Left lung (tissue), 10 donors: Measurements from ENCODE around the gene AKAP9. TPM values are rescaled to one million over a fixed set of nuclear protein-coding genes. Genes with fewer than 3 reads are reported as not detected.
"Not testable (repeated sequence)": the region's sequence is repeated elsewhere in the genome, so short reads cannot be mapped to it uniquely, and the experiment has no call there.

ENCODE experiments used
- ATAC-seq: fragments of 200-7000 bp; cut with Tn5 transposase; one replicate; pipeline ENCODE4 v1.9.1; 2020; ENCODE audit warnings: moderate library complexity
- DNase-seq, 4 donors: peaks; one replicate each; pipeline ENCODE4 v3.0.0-alpha.2; 2013 to 2020
- H3K27ac ChIP-seq, 2 donors: fragments of 200-600 bp; sonication (generic) in 1 of 2; one replicate each; pipeline versions ENCODE4 v1.5.0 to v1.8.0; 2020 to 2021
- H3K27me3 ChIP-seq, 2 donors: fragments of 200-600 bp; sonication (generic) in 1 of 2; one replicate each; pipeline versions ENCODE4 v1.5.0 to v1.8.0; 2020 to 2021
- H3K36me3 ChIP-seq, 2 donors: fragments of 200-600 bp; sonication (generic) in 1 of 2; one replicate each; pipeline versions ENCODE4 v1.5.0 to v1.8.0; 2020 to 2021
- H3K4me1 ChIP-seq, 2 donors: fragments of 200-600 bp; one replicate each; pipeline ENCODE4 v1.8.0; 2021
- H3K4me3 ChIP-seq, 2 donors: fragments of 200-600 bp; sonication (generic) in 1 of 2; one replicate each; pipeline versions ENCODE4 v1.5.0 to v1.8.0; 2020 to 2021; ENCODE audit warnings: mild to moderate bottlenecking in 1 of 2
- H3K9me3 ChIP-seq, 2 donors: fragments of 200-600 bp; sonication (generic) in 1 of 2; one replicate each; pipeline versions ENCODE4 v1.5.0 to v1.8.0; 2020 to 2021
- intact Hi-C, 2 donors: fragments of 100-400 bp; cut with DNase I; formaldehyde crosslinking; loops; one replicate each; pipeline versions ENCODE4 v1.11.2 to v1.14.2; 2022
- polyA plus RNA-seq, 6 donors: library from polyadenylated mRNA; unstranded; fragments of 120-200 nt; gene quantifications; one replicate each; pipeline ENCODE4 v1.2.1, GENCODE V29; 2013; ENCODE audit not compliant: insufficient read length in 6 of 6
- total RNA-seq, 2 donors: library from RNA; stranded (reverse); fragmentation: NEBNext Ultra II Directional; extraction: Animal tissue kit (Norgen Biotek cat#: 25700); gene quantifications; one replicate each; pipeline ENCODE4 v1.2.1, GENCODE V29; 2021
- TF ChIP-seq, protein P1 (sequence below), 2 donors: fragments of 200-600 bp; sonication (generic) in 1 of 2; IDR thresholded peaks; one replicate each; pipeline versions ENCODE4 v1.5.0 to v1.8.0; 2021; ENCODE audit warnings: antibody characterized with exemption in 2 of 2
- donor health status: DM: no; HTN: yes; CAD: no.
- donor health status: DM: no; HTN: no; CAD: no.

AKAP9 gene
- total and polyA plus RNA-seq, 8 donors = 57.5 to 105 (median 88.9) TPM

DNA sequence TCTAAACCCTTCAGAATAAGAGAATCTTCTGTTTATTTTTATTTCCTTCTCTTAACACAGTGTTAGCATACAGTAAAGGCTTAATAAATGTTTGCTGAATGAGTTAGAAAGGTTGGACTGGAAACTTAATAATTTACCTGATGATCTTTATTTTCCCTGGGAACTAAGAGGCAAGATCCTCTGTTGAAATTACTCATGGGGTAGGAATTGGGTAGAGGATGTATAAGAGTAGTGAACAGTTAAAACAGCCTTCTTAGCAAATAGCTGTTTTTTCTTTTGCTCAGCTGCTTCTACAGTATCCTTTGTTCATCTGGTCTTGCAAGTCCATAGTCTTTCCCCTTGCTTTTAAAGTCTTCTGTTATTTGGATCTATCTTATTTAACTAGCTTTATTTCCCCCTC, 80.0 kb downstream of the AKAP9 start:
- Histone ChIP-seq H3K4me3 (no peak overlapping the region), H3K36me3 (peaks cover 0 to 56% of the 10 kb centered on the region in 2 donors), H3K27me3 (no peaks in the 10 kb centered on the region), H3K27ac (no peak overlapping the region), H3K9me3 (no peaks in the 10 kb centered on the region), H3K4me1 (no peaks in the 10 kb centered on the region)
- ATAC-seq = no peak
- TF ChIP-seq, protein P1, sequence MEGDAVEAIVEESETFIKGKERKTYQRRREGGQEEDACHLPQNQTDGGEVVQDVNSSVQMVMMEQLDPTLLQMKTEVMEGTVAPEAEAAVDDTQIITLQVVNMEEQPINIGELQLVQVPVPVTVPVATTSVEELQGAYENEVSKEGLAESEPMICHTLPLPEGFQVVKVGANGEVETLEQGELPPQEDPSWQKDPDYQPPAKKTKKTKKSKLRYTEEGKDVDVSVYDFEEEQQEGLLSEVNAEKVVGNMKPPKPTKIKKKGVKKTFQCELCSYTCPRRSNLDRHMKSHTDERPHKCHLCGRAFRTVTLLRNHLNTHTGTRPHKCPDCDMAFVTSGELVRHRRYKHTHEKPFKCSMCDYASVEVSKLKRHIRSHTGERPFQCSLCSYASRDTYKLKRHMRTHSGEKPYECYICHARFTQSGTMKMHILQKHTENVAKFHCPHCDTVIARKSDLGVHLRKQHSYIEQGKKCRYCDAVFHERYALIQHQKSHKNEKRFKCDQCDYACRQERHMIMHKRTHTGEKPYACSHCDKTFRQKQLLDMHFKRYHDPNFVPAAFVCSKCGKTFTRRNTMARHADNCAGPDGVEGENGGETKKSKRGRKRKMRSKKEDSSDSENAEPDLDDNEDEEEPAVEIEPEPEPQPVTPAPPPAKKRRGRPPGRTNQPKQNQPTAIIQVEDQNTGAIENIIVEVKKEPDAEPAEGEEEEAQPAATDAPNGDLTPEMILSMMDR (IDR thresholded peaks at IDR 0.05) = no peak
- DNase-seq = no peak
- intact Hi-C loops = no loop called here

DNA sequence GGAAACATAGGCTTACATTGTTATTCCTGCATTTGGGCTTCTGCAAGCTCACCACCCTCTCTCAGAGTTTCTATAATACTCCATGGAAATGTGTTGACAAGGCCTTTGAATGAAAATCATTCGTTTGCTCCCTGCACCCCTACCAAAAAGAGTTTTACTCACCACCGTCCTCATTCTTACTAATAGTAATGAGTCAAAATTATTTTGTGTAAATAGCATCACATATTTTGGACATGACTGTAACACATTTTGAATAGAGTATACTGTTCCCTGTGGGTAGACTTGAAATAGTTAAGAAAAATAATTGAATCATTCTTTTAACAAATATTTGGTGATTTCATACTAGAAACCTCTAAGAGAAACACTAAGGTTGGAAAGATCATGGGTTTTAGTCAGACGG, 84.6 kb downstream of the AKAP9 start:
- Histone ChIP-seq H3K4me1 (no peaks in the 10 kb centered on the region), H3K4me3 (no peak overlapping the region), H3K27me3 (no peaks in the 10 kb centered on the region), H3K27ac (no peak overlapping the region), H3K36me3 (peaks cover 0 to 67% of the 10 kb centered on the region in 2 donors), H3K9me3 (peaks cover 0 to 2% of the 10 kb centered on the region in 2 donors)
- intact Hi-C loops = no loop called here
- TF ChIP-seq, protein P1 (IDR thresholded peaks at IDR 0.05) = no peak
- no peak for DNase-seq
- ATAC-seq = peak; percentile 24

DNA sequence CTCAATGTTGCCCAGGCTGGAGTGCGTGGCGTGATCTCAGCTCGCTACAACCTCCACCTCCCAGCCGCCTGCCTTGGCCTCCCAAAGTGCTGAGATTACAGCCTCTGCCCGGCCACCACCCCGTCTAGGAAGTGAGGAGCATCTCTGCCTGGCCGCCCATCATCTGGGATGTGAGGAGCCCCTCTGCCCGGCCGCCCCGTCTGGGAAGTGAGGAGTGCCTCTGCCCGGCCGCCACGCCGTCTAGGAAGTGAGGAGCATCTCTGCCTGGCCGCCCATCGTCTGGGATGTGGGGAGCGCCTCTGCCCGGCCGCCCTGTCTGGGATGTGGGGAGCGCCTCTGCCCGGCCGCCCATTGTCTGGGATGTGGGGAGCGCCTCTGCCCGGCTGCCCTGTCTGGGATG, 86.0 kb downstream of the AKAP9 start:
- peak in 1 of 4 donors; percentile 71 for DNase-seq
- intact Hi-C loops, H3K9me3 ChIP-seq, H3K4me1 ChIP-seq, H3K27ac ChIP-seq, ATAC-seq, H3K27me3 ChIP-seq, H3K4me3 ChIP-seq: not testable (repeated sequence)
- peaks cover 0 to 79% of the 10 kb centered on the region in 2 donors for H3K36me3 ChIP-seq

DNA sequence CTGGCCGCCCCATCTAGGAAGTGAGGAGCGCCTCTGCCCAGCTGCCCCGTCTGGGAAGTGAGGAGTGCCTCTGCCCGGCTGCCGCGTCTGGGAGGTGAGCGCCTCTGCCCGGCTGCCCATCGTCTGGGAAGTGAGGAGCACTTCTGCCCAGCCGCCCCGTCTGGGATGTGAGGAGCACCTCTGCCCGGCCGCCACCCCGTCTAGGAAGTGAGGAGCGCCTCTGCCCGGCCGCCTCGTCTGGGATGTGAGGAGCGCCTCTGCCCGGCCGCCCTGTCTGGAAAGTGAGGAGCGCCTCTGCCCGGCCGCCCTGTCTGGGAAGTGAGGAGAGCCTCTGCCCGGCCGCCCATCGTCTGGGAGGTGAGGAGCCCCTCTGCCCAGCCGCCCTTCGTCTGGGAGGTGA, 86.5 kb downstream of the AKAP9 start:
- H3K27ac ChIP-seq, intact Hi-C loops, H3K27me3 ChIP-seq, H3K4me3 ChIP-seq, H3K9me3 ChIP-seq, ATAC-seq, H3K4me1 ChIP-seq: not testable (repeated sequence)
- peaks cover 0 to 81% of the 10 kb centered on the region in 2 donors for H3K36me3 ChIP-seq
- DNase-seq = peak in 1 of 4 donors; percentile 73

DNA sequence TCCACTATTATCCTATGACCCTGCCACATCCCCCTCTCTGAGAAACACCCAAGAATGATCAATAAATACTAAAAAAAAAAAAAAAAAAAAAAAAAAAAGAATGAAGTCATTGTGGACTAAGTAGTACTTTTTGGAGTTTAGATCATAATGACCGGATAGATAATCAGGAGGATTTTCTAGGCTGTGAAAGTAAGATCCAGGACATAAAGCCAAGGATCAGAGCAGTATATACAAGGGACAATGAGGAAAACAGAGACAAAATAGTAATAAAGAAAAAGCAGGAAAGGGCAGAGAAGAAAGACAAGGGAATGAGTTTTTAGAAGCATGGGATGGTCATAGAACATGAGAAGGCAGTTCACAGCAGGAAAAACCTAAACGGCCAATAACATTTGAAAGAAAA, 87.6 kb downstream of the AKAP9 start:
- no peak overlapping the region for H3K4me3 ChIP-seq
- no peaks in the 10 kb centered on the region for H3K4me1 ChIP-seq
- no peak for ATAC-seq
- no peak for DNase-seq
- H3K27me3 ChIP-seq = no peaks in the 10 kb centered on the region
- peaks cover 0 to 77% of the 10 kb centered on the region in 2 donors for H3K36me3 ChIP-seq
- peaks cover 0 to 2% of the 10 kb centered on the region in 2 donors for H3K9me3 ChIP-seq
- no peak overlapping the region for H3K27ac ChIP-seq
- intact Hi-C loops = no loop called here
- TF ChIP-seq, protein P1 (IDR thresholded peaks at IDR 0.05) = no peak

DNA sequence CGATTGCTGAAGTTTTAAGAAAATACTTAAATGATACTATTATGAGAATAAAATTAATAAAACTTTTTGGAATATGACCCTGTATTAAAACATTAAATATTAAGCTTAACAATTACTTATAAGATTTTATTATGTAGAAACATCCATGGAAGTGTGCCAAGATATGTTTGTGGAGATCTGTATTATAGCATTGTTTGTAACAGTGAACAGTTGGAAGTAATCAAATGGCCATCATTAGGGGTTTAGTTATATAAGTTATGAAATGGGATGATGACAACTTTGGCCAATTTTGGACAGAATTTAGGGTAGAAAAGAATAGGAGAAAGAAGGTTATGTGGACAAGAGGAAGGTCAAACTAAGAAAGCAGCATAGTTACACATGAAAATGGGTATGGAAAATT, 88.0 kb downstream of the AKAP9 start:
- no peak overlapping the region for H3K4me3 ChIP-seq
- H3K27ac ChIP-seq = no peak overlapping the region
- TF ChIP-seq, protein P1 (IDR thresholded peaks at IDR 0.05) = no peak
- peak in 1 of 4 donors; percentile 19 for DNase-seq
- peaks cover 0 to 2% of the 10 kb centered on the region in 2 donors for H3K9me3 ChIP-seq
- intact Hi-C loops = no loop called here
- ATAC-seq = no peak
- no peaks in the 10 kb centered on the region for H3K4me1 ChIP-seq
- peaks cover 0 to 77% of the 10 kb centered on the region in 2 donors for H3K36me3 ChIP-seq
- no peaks in the 10 kb centered on the region for H3K27me3 ChIP-seq
